Measurements from ENCODE around the gene KRT85.

Gene KRT85

GRCh38 chr12:52394836-52395405 lies 27.6 kb upstream of the KRT85 start:
- DNase-seq = no peak

GRCh38 chr12:52392465-52393007 lies 25.3 kb upstream of the KRT85 start:
- DNase-seq = no peak

- DNase-seq = no peak
Observed at GRCh38 chr12:52391618-52392002, 24.3 kb upstream of the KRT85 start.

- no peak for DNase-seq
Observed at GRCh38 chr12:52390739-52391617, 23.7 kb upstream of the KRT85 start.

GRCh38 chr12:52389313-52390207 lies 22.3 kb upstream of the KRT85 start:
- no peak for DNase-seq

- no peak for DNase-seq
Observed at GRCh38 chr12:52387859-52388258, 20.6 kb upstream of the KRT85 start.

- DNase-seq = no peak
Observed at GRCh38 chr12:52385226-52385702, 18.0 kb upstream of the KRT85 start, which contains the start of gene KRT84. Gene KRT84 (minus strand): TSS chr12:52385652. CDS start chr12:52385585, 67 bp downstream.

GRCh38 chr12:52383331-52383730 lies 16.1 kb upstream of the KRT85 start:
- no peak for DNase-seq

GRCh38 chr12:52382854-52383253 lies 15.6 kb upstream of the KRT85 start:
- no peak for DNase-seq

- no peak for DNase-seq
Observed at GRCh38 chr12:52381206-52381605, 13.9 kb upstream of the KRT85 start.

- DNase-seq = no peak
Observed at GRCh38 chr12:52380271-52380694, 13.0 kb upstream of the KRT85 start.

GRCh38 chr12:52379536-52379935 lies 12.3 kb upstream of the KRT85 start:
- no peak for DNase-seq

GRCh38 chr12:52378091-52378490 lies 10.8 kb upstream of the KRT85 start:
- no peak for DNase-seq

- DNase-seq = no peak
Observed at GRCh38 chr12:52377266-52377665, 10.0 kb upstream of the KRT85 start.

- peak; percentile 45 for DNase-seq
Observed at GRCh38 chr12:52372216-52373154, 5.2 kb upstream of the KRT85 start.

GRCh38 chr12:52371716-52372115 lies 4.4 kb upstream of the KRT85 start:
- no peak for DNase-seq

GRCh38 chr12:52370926-52371608 lies 3.8 kb upstream of the KRT85 start:
- no peak for DNase-seq

GRCh38 chr12:52369809-52370208 lies 2.5 kb upstream of the KRT85 start:
- DNase-seq = no peak

- DNase-seq = no peak
Observed at GRCh38 chr12:52369211-52369610, 1.9 kb upstream of the KRT85 start.

- DNase-seq = no peak
Observed at GRCh38 chr12:52368508-52368907, 1.2 kb upstream of the KRT85 start.

GRCh38 chr12:52367876-52368275 lies 595 bp upstream of the KRT85 start:
- DNase-seq = no peak

Data from NCI-H526 treated with DMSO at 0.1 percent for 48 hours (cell line).